Stromal cell of bone marrow (primary cell): ENCODE measurements around the gene NCAN.
"Not testable (repeated sequence)": the region's sequence is repeated elsewhere in the genome, so short reads cannot be mapped to it uniquely, and the experiment has no call there.

Source experiments
- DNase-seq: peaks from one replicate; pipeline ENCODE4 v3.0.0-alpha.2; 2012; ENCODE audit warnings: low read depth

Gene NCAN

GRCh38 chr19:19193926-19194325 is 17.8 kb upstream of the NCAN start:
- DNase-seq: no peak

DNA sequence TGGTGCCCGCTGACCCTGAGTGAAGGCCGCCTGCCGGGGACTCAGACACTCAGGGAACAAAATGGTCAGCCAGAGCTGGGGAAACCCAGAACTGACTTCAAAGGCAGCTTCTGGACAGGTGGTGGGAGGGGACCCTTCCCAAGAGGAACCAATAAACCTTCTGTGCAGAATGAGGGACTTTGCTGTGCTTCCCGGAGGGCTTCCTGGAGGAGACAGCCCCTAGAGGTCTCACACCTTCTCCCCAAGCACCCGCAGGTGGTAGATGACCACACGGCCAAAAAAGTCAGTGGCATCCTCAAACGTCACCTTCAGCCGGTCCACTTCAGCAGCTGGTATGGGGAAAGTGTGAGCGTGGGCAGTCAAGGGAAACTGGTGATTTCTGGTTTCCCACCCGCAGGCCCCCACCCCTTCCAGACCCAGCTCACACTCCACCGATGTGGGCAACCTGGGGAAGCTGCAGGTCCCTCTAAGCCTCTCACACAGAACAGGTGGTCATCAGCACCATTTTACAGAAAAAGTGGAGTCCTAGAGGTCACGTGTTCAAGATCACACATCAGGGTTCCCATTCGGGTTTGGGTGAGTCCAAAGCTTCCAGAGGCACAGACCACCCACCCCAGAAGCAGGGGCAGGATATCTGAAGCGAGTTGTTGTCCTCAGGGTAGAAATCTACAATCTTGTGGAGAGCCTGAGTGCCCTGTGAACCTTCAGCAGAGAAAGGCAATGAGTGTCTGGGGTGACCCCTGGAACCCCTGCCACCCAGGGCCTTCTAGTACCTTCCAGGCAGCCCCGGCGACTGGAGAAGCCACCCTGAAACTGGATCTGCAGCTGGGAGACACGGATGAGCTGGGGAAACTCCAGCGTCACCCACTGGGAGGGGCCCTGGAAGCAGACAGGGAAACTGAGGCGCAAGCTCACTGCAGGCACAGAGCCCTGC is 9.8 kb upstream of the NCAN start:
- no peak for DNase-seq

- no peak for DNase-seq
These were observed 9.1 kb upstream of the NCAN start for GRCh38 chr19:19202707-19203011.

GRCh38 chr19:19203012-19203856 is 8.5 kb upstream of the NCAN start, which contains the start of gene NR2C2AP:
TSS of gene NR2C2AP (minus strand) at chr19:19203414. CDS start at chr19:19203060, 354 bp downstream.
- DNase-seq: peak; percentile 82

GRCh38 chr19:19204181-19204580 is 7.6 kb upstream of the NCAN start:
- no peak for DNase-seq

DNA sequence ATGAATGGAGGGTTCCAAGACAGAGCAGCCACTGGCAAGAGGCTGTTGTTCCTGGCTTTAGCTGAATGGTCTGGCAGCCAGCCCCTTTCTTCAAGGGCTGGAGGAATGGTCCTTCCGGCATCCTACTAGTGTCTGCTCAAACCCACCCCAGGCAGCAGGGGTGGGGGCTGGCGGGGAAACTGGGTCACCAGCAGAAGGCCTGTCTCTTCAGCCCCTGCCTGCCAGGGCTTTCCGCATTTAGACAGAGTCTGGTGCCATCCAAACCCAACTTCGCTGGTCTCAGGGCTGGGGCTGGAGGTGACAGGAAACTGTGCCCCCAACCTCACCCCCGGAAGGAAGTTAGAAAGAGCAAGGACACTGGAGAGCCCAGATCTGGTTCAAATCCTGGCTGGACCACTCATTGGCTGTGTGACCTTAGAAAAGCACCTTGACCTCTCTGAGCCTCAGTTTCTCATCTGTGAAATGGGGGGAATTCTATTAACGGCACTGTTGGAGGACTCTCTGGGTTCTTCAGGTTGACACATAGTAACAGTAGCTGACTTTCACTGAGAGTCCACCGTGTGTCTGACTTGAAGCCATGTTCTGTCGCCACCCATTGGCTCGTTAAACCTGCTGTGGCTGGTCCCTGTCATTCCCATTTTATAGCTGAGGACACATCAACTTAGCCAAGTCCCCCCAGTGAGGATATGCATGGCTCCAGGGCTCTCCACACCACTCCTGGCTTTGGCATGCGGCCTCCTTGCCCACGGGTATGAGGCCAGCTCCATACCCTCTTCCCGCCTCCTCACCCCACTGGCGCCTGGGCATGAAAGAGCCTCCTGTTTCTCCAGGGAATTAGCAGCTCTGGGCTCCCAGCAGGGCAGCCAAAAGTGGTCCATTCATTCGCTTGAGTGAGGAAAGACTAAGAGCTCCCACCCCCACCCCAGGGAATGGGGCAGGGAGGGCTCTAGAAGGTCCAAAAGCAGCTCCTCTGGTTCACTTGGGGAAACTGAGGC is 6.0 kb upstream of the NCAN start:
- DNase-seq: no peak

- no peak for DNase-seq
These were observed 4.8 kb upstream of the NCAN start for GRCh38 chr19:19206938-19207337.

DNA sequence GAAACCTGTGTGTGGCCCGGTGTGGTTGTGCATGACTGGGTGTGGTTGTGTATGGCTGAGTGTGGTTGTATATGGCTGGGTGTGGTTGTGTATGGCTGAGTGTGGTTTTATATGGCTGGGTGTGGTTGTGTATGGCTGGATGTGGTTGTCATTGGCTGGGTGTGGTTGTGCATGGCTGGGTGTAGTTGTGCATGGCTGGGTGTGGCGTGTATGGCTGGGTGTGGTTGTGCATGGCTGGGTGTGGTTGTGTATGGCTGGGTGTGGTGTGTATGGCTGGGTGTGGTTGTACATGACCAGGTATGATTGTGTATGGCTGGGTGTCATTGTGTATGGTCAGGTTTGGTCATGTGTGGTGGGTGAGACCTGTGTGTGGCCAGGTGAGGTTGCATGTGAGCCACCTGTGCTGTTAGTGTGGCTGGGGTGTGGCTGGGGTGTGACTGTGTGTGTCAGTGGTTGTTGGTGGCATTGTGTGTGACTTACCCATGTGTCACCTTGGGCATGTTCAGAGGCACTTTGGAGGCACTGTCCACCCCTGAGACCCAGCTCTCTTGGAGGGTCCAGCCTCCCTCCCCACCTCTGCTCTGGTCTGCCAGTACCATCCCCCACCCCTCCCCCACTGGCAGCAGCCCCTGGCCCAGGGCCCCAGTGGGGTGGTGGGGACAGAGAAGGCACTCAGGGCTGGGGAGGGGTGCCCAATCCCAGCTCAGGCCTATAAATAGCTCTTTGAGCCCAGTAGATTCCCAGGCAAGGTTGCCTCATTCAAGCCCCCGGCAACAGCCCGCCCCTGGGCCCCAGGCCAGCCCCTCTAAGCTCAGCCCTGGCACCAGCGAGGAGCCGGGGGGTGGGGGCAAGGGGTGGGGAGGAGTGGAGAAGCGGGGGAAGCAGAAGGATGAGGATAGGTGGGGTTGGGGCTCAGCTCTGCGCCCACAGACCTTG is 3.9 kb upstream of the NCAN start:
- no peak for DNase-seq

DNA sequence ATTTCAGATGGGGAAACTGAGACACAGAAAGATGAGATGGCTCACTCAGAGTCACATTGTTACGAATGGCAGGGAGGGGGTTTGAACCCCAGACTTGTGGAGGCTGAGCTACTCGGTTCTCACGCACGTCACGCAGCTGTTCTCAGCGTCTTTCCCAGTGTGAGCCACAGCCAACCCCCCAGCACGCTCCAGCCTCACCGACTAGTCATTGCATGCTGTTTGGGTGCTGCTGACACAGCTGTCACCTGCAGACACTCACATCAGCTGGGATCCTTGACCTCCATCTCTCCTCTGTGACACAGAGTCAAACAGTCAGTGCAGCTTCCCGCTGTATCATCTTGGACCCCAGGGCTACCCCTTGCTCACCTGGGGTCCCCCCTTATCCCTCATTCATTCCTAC is 2.4 kb upstream of the NCAN start:
- DNase-seq: no peak

DNA sequence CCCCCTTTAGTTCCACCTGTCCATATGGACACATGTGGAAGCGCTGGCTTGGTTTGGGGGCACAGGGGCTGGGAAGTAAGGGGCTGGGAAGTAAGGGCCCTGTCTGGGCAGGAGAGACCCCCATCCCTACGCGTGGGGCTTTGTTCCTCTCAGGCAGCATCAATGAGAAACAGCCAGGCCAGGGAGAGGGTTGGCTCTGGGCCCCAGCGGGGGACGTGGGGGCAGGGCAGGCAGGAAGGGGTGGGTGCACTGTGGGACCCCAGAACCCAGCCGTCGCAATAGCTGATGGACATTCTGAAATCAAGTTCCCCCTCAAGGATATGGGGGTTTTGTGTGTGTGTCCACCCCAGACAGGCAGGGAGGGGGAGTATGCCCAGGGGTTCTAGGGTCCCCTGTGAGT is 1.2 kb downstream of the NCAN start:
- DNase-seq: no peak

DNA sequence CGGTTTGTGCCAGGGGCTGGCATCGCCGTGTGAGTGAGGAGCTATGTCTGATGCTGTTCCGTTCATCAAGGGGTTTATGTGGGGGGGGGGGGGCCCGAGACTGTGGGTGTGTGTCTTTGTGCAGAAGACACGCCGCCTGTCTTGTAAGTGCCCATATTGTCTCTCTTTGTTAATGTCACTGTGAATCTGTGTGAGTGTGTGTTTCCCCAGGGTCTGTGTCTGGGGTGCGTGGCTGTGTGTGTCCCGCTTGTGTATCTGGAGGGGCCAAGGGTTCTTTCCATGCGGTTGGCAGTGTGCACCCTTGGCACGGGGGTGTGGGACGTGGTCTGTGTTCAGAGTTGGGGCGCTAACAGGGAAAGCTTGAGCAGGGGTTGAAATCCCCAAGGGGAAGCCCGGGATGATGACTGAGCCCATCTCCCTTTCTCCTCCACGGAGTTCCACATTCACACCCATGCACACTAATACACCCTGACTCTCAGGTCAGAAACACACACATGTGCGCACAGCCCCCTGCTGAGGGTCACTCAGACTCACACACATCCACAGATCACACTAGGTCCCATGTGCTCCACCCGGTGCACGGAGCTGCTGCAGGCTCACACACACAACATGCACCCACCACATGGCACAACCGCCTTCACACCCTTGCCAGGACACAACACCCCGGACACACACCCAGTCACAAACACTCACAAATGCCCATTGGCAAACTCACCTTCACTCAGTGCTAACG is 1.8 kb downstream of the NCAN start:
- DNase-seq: no peak

DNA sequence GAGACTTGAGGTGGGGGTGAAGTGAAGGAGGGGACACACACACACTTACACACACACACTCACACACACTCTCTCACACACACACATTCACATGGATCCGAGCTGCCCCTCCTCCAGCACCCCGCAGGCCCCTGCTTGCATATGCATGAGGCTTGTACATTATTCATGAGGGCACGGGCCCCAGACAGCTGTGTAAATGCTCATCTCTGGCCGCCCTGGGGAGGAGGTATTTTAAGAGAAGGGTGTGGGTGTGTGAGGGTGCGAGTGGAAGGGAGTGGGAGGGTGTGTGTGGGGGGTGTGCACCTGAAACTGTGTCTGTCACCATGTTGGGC is 2.4 kb downstream of the NCAN start:
- DNase-seq: no peak

- DNase-seq: no peak
These were observed 3.1 kb downstream of the NCAN start for GRCh38 chr19:19214892-19215291.

DNA sequence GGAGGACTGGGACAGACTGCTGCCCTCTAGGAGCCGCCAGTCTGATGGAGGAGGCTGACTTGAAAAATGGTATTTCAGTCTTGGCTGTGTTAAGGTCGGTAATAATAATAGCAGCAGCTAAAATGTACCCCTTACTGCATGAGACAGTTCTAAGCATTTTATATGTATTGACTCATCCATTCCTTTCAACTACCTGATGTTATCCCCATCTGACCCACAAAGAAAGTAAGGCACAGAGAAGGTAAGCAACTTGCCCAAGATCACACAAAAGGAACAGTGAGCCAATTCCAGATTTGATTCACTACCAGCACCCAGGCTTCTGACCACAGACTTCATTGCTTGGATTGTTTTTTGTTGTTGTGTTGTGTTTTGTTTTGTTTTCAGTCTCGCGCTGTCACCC is 4.0 kb downstream of the NCAN start:
- no peak for DNase-seq

DNA sequence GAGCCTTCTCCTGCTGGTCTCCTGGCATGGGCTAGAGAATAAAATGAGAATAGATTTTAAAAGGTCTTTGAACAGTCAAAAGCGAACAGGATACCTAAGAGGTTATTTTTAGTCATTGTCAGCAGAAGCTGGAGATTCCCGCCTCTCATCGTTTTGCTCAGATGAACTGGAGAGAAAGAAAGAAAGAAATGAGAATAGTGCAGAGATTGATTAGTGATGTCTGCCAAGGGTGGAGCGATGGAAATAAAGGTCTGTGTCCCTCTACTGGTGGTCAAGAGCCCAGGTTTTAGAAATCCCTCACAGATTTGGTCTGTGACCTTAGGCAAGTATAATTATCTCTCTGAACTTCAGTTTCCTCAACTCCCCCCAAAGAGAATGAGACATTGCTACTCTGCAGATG is 5.3 kb downstream of the NCAN start:
- DNase-seq: no peak

DNA sequence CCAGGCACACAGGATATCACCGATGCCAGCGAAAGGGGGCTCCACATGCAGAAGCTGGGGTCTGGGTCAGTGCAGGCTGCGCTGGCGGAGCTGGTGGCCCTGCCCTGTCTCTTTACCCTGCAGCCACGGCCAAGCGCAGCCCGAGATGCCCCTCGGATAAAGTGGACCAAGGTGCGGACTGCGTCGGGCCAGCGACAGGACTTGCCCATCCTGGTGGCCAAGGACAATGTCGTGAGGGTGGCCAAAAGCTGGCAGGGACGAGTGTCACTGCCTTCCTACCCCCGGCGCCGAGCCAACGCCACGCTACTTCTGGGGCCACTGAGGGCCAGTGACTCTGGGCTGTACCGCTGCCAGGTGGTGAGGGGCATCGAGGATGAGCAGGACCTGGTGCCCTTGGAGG is 7.2 kb downstream of the NCAN start:
- DNase-seq: no peak

- DNase-seq: not testable (repeated sequence)
These were observed 9.2 kb downstream of the NCAN start for GRCh38 chr19:19221000-19221399.

DNA sequence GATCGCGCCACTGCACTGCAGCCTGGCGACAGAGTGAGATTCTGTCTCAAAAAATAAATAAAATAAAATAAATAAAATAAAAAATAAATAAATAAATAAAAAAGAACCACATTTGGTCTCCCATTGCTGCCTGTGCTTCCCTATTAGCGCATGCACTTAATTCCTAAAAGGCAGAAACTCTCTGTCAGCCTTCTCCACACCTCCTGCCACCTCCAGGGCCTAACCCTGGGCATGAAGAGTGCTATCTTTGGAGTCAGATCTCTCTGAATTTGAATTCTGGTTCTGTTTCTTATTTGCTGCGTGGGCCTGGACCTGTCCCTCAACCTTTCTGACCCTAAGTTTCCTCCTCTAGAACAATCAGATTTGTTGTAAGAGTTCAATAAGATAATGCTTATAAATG is 11.3 kb downstream of the NCAN start:
- no peak for DNase-seq

- DNase-seq: no peak
These were observed 11.9 kb downstream of the NCAN start for GRCh38 chr19:19223636-19224035.

DNA sequence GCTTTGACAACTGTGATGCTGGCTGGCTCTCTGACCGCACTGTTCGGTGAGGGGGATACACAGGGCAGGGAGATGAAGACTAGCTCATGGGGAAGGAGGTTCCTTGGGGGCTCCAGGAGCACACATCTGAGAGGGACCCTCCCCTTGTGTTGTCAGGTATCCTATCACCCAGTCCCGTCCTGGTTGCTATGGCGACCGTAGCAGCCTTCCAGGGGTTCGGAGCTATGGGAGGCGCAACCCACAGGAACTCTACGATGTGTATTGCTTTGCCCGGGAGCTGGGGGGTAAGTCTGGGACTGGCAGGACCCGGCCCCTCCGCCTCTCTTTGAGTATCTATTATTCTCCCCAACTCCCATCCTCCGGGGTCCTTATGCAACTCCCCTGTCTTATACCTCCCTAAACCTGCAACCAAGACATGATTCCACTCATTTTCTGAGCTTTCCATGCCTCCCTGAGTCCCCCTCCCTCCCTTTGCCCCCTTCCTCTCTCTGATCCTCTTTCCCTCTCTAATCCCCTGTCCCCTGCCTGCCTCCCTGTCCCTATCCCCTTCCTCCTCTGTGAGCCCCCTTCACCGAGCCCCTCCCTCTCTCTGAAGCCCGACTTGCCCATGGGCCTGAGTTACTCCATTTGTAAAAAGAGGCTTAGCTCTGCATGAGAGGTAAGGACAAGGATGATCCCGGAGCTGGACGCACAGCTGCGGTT is 12.5 kb downstream of the NCAN start:
- DNase-seq: no peak
